ENCODE results near the gene UQCRC2. TPM values are rescaled to one million over a fixed set of nuclear protein-coding genes. Genes with fewer than 3 reads are reported as not detected.
"Not testable (repeated sequence)": the region's sequence is repeated elsewhere in the genome, so short reads cannot be mapped to it uniquely, and the experiment has no call there.

Gene UQCRC2
- total and polyA plus RNA-seq, 2 experiments from 2014 or later: 129 to 166 TPM

- Histone ChIP-seq H3K36me3 (replicated peaks; ENCODE audit: insufficient read depth, low read depth) (no peaks in the 10 kb centered on the region), H3K9me3 (ENCODE audit: low read depth) (no peaks in the 10 kb centered on the region), H3K4me3 (no peak overlapping the region), H4K20me1 (ENCODE audit: insufficient read depth, poor library complexity, severe bottlenecking) (peaks cover 4% of the 10 kb centered on the region), H2AFZ (no peak overlapping the region), H3K79me2 (peaks cover 87% of the 10 kb centered on the region), H3K27ac (no peak overlapping the region), H3K4me2 (no peak overlapping the region), H3K27me3 (no peaks in the 10 kb centered on the region), H3K9me2 (replicated peaks; ENCODE audit: insufficient read depth) (no peaks in the 10 kb centered on the region), H3K4me1 (ENCODE audit: insufficient read depth) (no peaks in the 10 kb centered on the region)
- TF ChIP-seq EZH2phosphoT487 (IDR thresholded peaks at IDR 0.05; ENCODE audit: low read depth, severe bottlenecking, unreplicated experiment) (no peak), CTCF (IDR thresholded peaks at IDR 0.05; ENCODE audit: poor library complexity) (no peak), EZH2 (IDR thresholded peaks at IDR 0.05; ENCODE audit: borderline replicate concordance) (no peak)
- DNase-seq (ENCODE audit: low spot score): no peak
- 91% methylated on average over 4 of the region's 4 CpGs for WGBS (ENCODE audit: low lambda C conversion rate, missing lambda C conversion rate)
These were observed 63.8 kb downstream of the UQCRC2 start for GRCh38 chr16:22016927-22017326.

- Histone ChIP-seq H3K4me3 (no peak overlapping the region), H2AFZ (no peak overlapping the region), H3K9me3 (ENCODE audit: low read depth) (no peaks in the 10 kb centered on the region), H3K27ac (no peak overlapping the region), H3K79me2 (peaks cover 81% of the 10 kb centered on the region), H3K27me3 (no peaks in the 10 kb centered on the region), H3K36me3 (replicated peaks; ENCODE audit: insufficient read depth, low read depth) (no peaks in the 10 kb centered on the region), H3K4me2 (no peak overlapping the region), H3K4me1 (ENCODE audit: insufficient read depth) (no peaks in the 10 kb centered on the region), H4K20me1 (ENCODE audit: insufficient read depth, poor library complexity, severe bottlenecking) (no peaks in the 10 kb centered on the region), H3K9me2 (replicated peaks; ENCODE audit: insufficient read depth) (no peaks in the 10 kb centered on the region)
- no peak for TF ChIP-seq EZH2phosphoT487 (IDR thresholded peaks at IDR 0.05; ENCODE audit: low read depth, severe bottlenecking, unreplicated experiment)
- TF ChIP-seq EZH2 (IDR thresholded peaks at IDR 0.05; ENCODE audit: borderline replicate concordance): no peak
- no peak for TF ChIP-seq CTCF (IDR thresholded peaks at IDR 0.05; ENCODE audit: poor library complexity)
- DNase-seq (ENCODE audit: low spot score): no peak
- WGBS (ENCODE audit: low lambda C conversion rate, missing lambda C conversion rate): 86% methylated on average over 1 of the region's 1 CpG
These were observed 65.4 kb downstream of the UQCRC2 start for GRCh38 chr16:22018559-22018958.

DNA sequence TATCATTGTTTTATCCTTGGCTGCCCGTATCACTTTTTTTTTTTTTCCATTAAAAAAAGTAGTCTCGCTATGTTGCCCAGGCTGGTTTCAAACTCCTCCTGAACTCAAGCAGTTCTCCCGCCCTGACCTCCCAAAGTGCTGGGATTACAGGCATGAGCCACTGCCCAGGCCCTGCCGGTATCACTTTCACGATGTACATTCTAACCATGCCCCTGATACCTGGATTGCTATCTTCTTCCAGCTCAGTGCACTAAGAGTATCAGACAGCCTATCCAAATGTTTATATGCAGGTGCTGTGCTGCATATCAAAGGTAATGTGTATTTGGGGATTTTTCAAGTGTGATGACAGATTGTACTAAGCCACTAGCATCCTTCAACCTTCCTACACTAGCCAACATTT is 69.0 kb downstream of the UQCRC2 start:
- H3K9me3 ChIP-seq (ENCODE audit: low read depth): no peaks in the 10 kb centered on the region
- H3K9me2 ChIP-seq (replicated peaks; ENCODE audit: insufficient read depth): no peaks in the 10 kb centered on the region
- no peak overlapping the region for H2AFZ ChIP-seq
- 90% methylated on average over 5 of the region's 5 CpGs for WGBS (ENCODE audit: low lambda C conversion rate, missing lambda C conversion rate)
- no peak overlapping the region for H3K4me3 ChIP-seq
- H3K4me1 ChIP-seq (ENCODE audit: insufficient read depth): peaks cover 4% of the 10 kb centered on the region
- no peak for TF ChIP-seq CTCF (IDR thresholded peaks at IDR 0.05; ENCODE audit: poor library complexity)
- TF ChIP-seq EZH2 (IDR thresholded peaks at IDR 0.05; ENCODE audit: borderline replicate concordance): no peak
- TF ChIP-seq EZH2phosphoT487 (IDR thresholded peaks at IDR 0.05; ENCODE audit: low read depth, severe bottlenecking, unreplicated experiment): no peak
- no peaks in the 10 kb centered on the region for H3K36me3 ChIP-seq (replicated peaks; ENCODE audit: insufficient read depth, low read depth)
- no peak overlapping the region for H3K27ac ChIP-seq
- peaks cover 71% of the 10 kb centered on the region for H3K79me2 ChIP-seq
- no peak overlapping the region for H3K4me2 ChIP-seq
- H4K20me1 ChIP-seq (ENCODE audit: insufficient read depth, poor library complexity, severe bottlenecking): no peaks in the 10 kb centered on the region
- DNase-seq (ENCODE audit: low spot score): no peak
- no peaks in the 10 kb centered on the region for H3K27me3 ChIP-seq

GRCh38 chr16:22023505-22023904 is 70.3 kb downstream of the UQCRC2 start:
- peaks cover 69% of the 10 kb centered on the region for H3K79me2 ChIP-seq
- WGBS (ENCODE audit: low lambda C conversion rate, missing lambda C conversion rate): 91% methylated on average over 1 of the region's 1 CpG
- no peaks in the 10 kb centered on the region for H3K27me3 ChIP-seq
- H4K20me1 ChIP-seq (ENCODE audit: insufficient read depth, poor library complexity, severe bottlenecking): no peaks in the 10 kb centered on the region
- H3K36me3 ChIP-seq (replicated peaks; ENCODE audit: insufficient read depth, low read depth): no peaks in the 10 kb centered on the region
- TF ChIP-seq EZH2phosphoT487 (IDR thresholded peaks at IDR 0.05; ENCODE audit: low read depth, severe bottlenecking, unreplicated experiment) (no peak), EZH2 (IDR thresholded peaks at IDR 0.05; ENCODE audit: borderline replicate concordance) (no peak), CTCF (IDR thresholded peaks at IDR 0.05; ENCODE audit: poor library complexity) (no peak)
- H2AFZ ChIP-seq: no peak overlapping the region
- H3K4me3 ChIP-seq: no peak overlapping the region
- no peak overlapping the region for H3K27ac ChIP-seq
- H3K4me2 ChIP-seq: no peak overlapping the region
- DNase-seq (ENCODE audit: low spot score): no peak
- no peaks in the 10 kb centered on the region for H3K9me3 ChIP-seq (ENCODE audit: low read depth)
- peaks cover 14% of the 10 kb centered on the region for H3K4me1 ChIP-seq (ENCODE audit: insufficient read depth)
- no peaks in the 10 kb centered on the region for H3K9me2 ChIP-seq (replicated peaks; ENCODE audit: insufficient read depth)

GRCh38 chr16:22024785-22025184 is 71.6 kb downstream of the UQCRC2 start:
- peaks cover 65% of the 10 kb centered on the region for H3K79me2 ChIP-seq

More at GRCh38 chr16:22024785-22025184, 71.6 kb downstream of the UQCRC2 start:
- H3K4me3 ChIP-seq; H3K4me2 ChIP-seq; H3K36me3 ChIP-seq (replicated peaks; ENCODE audit: insufficient read depth, low read depth); H2AFZ ChIP-seq; H3K27ac ChIP-seq; H3K9me2 ChIP-seq (replicated peaks; ENCODE audit: insufficient read depth); DNase-seq (ENCODE audit: low spot score); H3K9me3 ChIP-seq (ENCODE audit: low read depth); H4K20me1 ChIP-seq (ENCODE audit: insufficient read depth, poor library complexity, severe bottlenecking); H3K27me3 ChIP-seq: not testable (repeated sequence)
- peaks cover 23% of the 10 kb centered on the region for H3K4me1 ChIP-seq (ENCODE audit: insufficient read depth)
- 97% methylated on average over 4 of the region's 4 CpGs for WGBS (ENCODE audit: low lambda C conversion rate, missing lambda C conversion rate)

Measured in hepatocyte (in vitro differentiated cells).